Amniotic stem cell (primary cell): ENCODE measurements around the gene HOXB1.
"Not testable (repeated sequence)": the region's sequence is repeated elsewhere in the genome, so short reads cannot be mapped to it uniquely, and the experiment has no call there.

Experiments
- DNase-seq: peaks from one replicate; lab custom pipeline; 2025; lab: John Stamatoyannopoulos, UW

Gene HOXB1

GRCh38 chr17:48494335-48494734, 36.5 kb downstream of the HOXB1 start:
- DNase-seq = no peak

- no peak for DNase-seq
Measured at GRCh38 chr17:48492401-48493298, 38.2 kb downstream of the HOXB1 start.

DNA sequence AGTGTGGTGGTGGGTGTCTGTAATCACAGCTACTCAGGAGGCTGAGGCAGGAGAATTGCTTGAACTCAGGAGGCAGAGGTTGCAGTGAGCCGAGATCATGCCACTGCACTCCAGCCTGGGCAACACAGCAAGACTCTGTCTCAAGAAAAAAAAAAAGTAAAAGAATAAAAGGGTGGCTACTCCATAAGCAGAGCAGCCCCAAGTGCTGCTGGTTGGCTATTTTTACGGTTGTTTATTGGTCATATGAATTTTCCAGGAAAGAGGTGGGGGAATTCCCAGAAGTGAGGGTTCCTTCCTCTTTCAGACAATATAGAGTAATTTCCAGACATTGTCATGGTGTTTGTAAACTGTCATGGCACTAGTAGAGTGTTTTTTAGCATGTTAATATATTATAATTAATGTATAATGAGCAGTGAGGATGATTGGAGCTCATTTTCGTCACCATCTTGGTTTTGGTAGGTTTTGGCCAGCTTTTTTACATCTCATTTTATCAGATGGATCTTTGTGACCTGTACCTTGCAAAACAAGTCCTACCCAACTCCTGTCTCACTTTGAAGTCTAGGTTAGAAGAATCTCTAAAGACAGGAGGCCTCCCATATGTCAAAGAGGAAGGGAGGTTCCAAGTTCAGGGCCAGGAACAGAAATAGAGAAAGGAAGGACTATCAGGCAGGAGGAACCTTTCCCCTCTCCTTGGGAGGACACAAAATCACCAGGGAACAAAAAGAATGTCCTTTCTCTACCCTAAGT, 39.1 kb downstream of the HOXB1 start:
- no peak for DNase-seq

- DNase-seq = no peak
Measured at GRCh38 chr17:48490451-48490892, 40.3 kb downstream of the HOXB1 start.

GRCh38 chr17:48489781-48490180, 41.0 kb downstream of the HOXB1 start:
- no peak for DNase-seq

DNA sequence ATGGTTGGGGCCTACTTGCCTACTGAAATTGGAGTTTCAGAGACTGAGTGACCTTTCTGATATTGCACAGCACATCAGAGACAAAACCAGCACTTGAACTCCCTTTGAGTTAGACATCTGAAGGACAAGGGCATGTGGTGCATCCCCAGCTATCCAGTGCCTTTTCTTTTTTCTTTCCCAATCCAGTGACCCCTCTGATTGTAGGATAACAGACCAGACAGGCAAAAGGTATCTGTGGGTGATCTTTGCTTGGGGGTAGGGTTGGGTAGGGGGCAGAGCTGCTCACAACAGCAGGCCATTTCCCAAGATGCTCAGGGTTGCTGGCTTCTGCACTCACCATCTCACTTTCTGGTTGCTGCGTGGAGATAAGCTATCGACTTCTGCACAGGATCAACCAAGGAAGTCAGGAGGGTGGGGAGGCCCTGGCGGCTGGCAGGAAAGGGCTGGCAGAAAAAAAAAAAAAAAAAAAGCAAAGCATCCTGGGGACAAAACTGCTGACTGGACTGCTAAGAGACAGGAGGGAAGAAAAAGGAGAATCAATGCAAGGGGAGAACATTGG, 42.2 kb downstream of the HOXB1 start:
- DNase-seq = no peak

GRCh38 chr17:48487221-48487620, 43.6 kb downstream of the HOXB1 start:
- no peak for DNase-seq

- peak; percentile 82 for DNase-seq
Measured at GRCh38 chr17:48486557-48486956, 44.3 kb downstream of the HOXB1 start.

- DNase-seq = no peak
Measured at GRCh38 chr17:48484850-48485249, 46.0 kb downstream of the HOXB1 start.

DNA sequence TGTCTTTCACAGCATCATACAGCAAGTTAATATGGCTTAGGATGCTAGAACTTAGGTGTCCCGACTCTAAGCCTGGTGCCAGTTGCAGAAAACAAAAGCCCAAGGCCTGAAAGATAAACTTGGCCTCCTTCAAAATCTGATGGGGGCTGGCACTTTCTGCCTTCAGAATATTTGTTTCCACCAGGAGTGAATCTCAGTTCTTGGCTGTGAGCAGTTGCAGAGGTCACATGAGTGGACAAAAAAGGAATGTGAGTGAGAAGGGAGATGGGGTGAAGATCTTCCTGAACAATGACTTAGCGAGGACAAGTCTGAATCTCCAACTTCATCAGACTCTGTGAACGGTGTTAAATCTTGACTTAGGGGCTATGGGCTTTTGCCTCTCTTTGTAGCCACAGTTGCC, 46.6 kb downstream of the HOXB1 start:
- no peak for DNase-seq

DNA sequence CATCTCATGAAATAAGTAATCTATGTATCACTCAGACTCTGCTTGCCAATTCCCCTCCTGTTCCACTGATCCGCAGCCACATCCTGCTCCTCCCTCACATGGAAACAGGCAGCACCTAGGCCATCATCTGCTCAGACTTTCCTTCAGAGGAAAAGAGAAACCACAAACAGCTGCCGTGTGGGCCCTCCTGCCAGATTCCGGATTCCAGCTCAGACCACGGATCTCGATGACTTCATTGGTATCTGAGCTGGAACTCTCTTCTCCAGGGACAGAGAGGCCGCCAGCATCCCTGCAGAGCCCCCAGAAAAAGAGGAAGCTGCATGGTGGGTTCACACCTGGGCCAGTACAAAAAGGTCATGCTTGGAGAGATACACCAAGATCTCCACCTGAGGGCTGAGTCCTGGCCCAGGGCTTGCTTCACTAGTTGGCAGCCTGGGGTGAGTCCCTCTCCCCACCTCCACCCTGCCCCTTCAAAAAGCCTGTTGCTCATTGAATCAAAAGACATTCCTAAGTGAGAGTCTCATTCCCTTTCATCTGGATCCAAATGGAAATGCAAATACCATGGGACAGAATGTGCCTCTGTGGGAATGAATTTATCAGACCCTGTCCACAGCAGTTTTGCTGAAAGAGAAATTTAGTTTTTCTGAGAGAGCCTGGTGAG, 47.2 kb downstream of the HOXB1 start:
- DNase-seq = peak; percentile 95

- no peak for DNase-seq
Measured at GRCh38 chr17:48483004-48483403, 47.8 kb downstream of the HOXB1 start.

GRCh38 chr17:48482301-48482700, 48.5 kb downstream of the HOXB1 start:
- not testable (repeated sequence) for DNase-seq

GRCh38 chr17:48479014-48479402, 51.8 kb downstream of the HOXB1 start:
- no peak for DNase-seq
